Prostate gland (tissue), 2 donors: Measurements from ENCODE around the gene FBLIM1.

Experiments
- CTCF ChIP-seq, 4 experiments: fragments of 200-600 bp in 2 of 4; fragments of 450-650 bp in 2 of 4; sonication (generic) in 2 of 4; IDR thresholded peaks; 1 replicate in 3 of 4; 2 replicates in 1 of 4; pipeline ENCODE4 v1.5.1; 2016 to 2019; ENCODE audit warnings: antibody characterized with exemption in 4 of 4, mild to moderate bottlenecking in 2 of 4, moderate library complexity in 2 of 4
- POLR2A ChIP-seq: fragments of 450-650 bp; IDR thresholded peaks from one replicate; pipeline ENCODE4 v1.6.1; 2016; ENCODE audit warnings: antibody characterized with exemption, mild to moderate bottlenecking
- POLR2AphosphoS5 ChIP-seq: sonication (generic); formaldehyde crosslinking; IDR thresholded peaks from one replicate; pipeline ENCODE4 v1.6.1; 2017; ENCODE audit warnings: antibody characterized with exemption

GRCh38 chr1:15755646-15756040 is 3.0 kb upstream of the FBLIM1 start:
- TF ChIP-seq CTCF (IDR thresholded peaks at IDR 0.05) = no peak
- TF ChIP-seq POLR2AphosphoS5 = no peak
- no peak for TF ChIP-seq POLR2A
